ENCODE data around the gene MYH3. TPM values are rescaled to one million over a fixed set of nuclear protein-coding genes. Genes with fewer than 3 reads are reported as not detected.

Gene MYH3
- total RNA-seq, 1 experiment from 2014 or later, result 1.6 TPM

GRCh38 chr17:10638151-10638550 lies 19.0 kb downstream of the MYH3 start:
- no peak for ATAC-seq
- H3K4me3 Mint-ChIP-seq, result no peak overlapping the region
- H3K27me3 Mint-ChIP-seq (ENCODE audit: low read depth), result no peaks in the 10 kb centered on the region
- no peaks in the 10 kb centered on the region for H3K9me3 Mint-ChIP-seq
- H3K27ac Mint-ChIP-seq, result no peak overlapping the region
- DNase-seq (ENCODE audit: low spot score), result no peak
- TF ChIP-seq RORB (CRISPR knock-in tag; IDR thresholded peaks at IDR 0.05) (no peak), ZNF416 (CRISPR knock-in tag; IDR thresholded peaks at IDR 0.05) (no peak), FOXP1 (CRISPR knock-in tag; IDR thresholded peaks at IDR 0.05; ENCODE audit: borderline replicate concordance) (no peak), ZNF396 (CRISPR knock-in tag; IDR thresholded peaks at IDR 0.05; ENCODE audit: borderline replicate concordance) (no peak), ZNF219 (CRISPR knock-in tag; IDR thresholded peaks at IDR 0.05; ENCODE audit: borderline replicate concordance) (no peak), NFYB (CRISPR knock-in tag; conservative IDR thresholded peaks at IDR 0.05; ENCODE audit: low read depth) (no peak), NFE2L1 (CRISPR knock-in tag; IDR thresholded peaks at IDR 0.05) (no peak)
- H3K4me1 Mint-ChIP-seq, result no peaks in the 10 kb centered on the region
- ChIA-PET POLR2A (no interaction called here), CTCF (interaction anchor here (0.6 to 5.2 kb wide), 5 partner anchors 9 to 20 kb away, joined by 3 to 51 read pairs (median 3); no protein-coding TSS in a partner anchor)
- H3K36me3 Mint-ChIP-seq, result peaks cover 4% of the 10 kb centered on the region; the same call in 1 of the 2 replicates

GRCh38 chr17:10635290-10635689 lies 21.8 kb downstream of the MYH3 start:
- H3K4me1 Mint-ChIP-seq, result 0 out of 2 replicates have a peak, but pooled peaks cover 3% of the 10 kb centered on the region
- no peaks in the 10 kb centered on the region for H3K27me3 Mint-ChIP-seq (ENCODE audit: low read depth)
- peak; percentile 71 for ATAC-seq
- peak; percentile 67 for DNase-seq (ENCODE audit: low spot score)
- ChIA-PET POLR2A (no interaction called here), CTCF (interaction anchor here (0.6 to 11.9 kb wide), 17 partner anchors 9 to 710 kb away, joined by 3 to 198 read pairs (median 3); partner anchors contain the start of gene MYH3)
- H3K9me3 Mint-ChIP-seq, result no peaks in the 10 kb centered on the region
- H3K27ac Mint-ChIP-seq, result no peak overlapping the region
- H3K4me3 Mint-ChIP-seq, result no peak overlapping the region
- TF ChIP-seq CREB1 (CRISPR knock-in tag; IDR thresholded peaks at IDR 0.05), result no peak
- TF ChIP-seq JAZF1 (CRISPR knock-in tag; IDR thresholded peaks at IDR 0.05), result no peak
- TF ChIP-seq CREM (CRISPR knock-in tag; IDR thresholded peaks at IDR 0.05), result no peak
- TF ChIP-seq ZBTB21 (CRISPR knock-in tag; IDR thresholded peaks at IDR 0.05; ENCODE audit: borderline replicate concordance), result no peak
- no peak for TF ChIP-seq CBFB (CRISPR knock-in tag; IDR thresholded peaks at IDR 0.05; ENCODE audit: low read depth)
- TF ChIP-seq TP53 (CRISPR knock-in tag; IDR thresholded peaks at IDR 0.05), result no peak
- no peak for TF ChIP-seq ZNF671 (CRISPR knock-in tag; IDR thresholded peaks at IDR 0.05)
- TF ChIP-seq ESRRA (CRISPR knock-in tag; IDR thresholded peaks at IDR 0.05; ENCODE audit: borderline replicate concordance), result no peak
- no peak for TF ChIP-seq TEAD1 (CRISPR knock-in tag; IDR thresholded peaks at IDR 0.05)
- no peak for TF ChIP-seq AFF4 (CRISPR knock-in tag; IDR thresholded peaks at IDR 0.05; ENCODE audit: borderline replicate concordance)
- TF ChIP-seq HMGA2 (CRISPR knock-in tag; IDR thresholded peaks at IDR 0.05), result no peak
- TF ChIP-seq TCF7 (CRISPR knock-in tag; IDR thresholded peaks at IDR 0.05; ENCODE audit: low read depth), result no peak
- TF ChIP-seq ATF2 (CRISPR knock-in tag; IDR thresholded peaks at IDR 0.05; ENCODE audit: borderline replicate concordance, low read depth), result no peak
- no peak for TF ChIP-seq ELF4 (CRISPR knock-in tag; IDR thresholded peaks at IDR 0.05; ENCODE audit: low read depth)
- no peak for TF ChIP-seq NFYB (CRISPR knock-in tag; conservative IDR thresholded peaks at IDR 0.05; ENCODE audit: low read depth)
- no peak for TF ChIP-seq ZMAT4 (CRISPR knock-in tag; IDR thresholded peaks at IDR 0.05)
- TF ChIP-seq ZNF138 (CRISPR knock-in tag; conservative IDR thresholded peaks at IDR 0.05), result no peak
- no peak for TF ChIP-seq ZNF425 (CRISPR knock-in tag; conservative IDR thresholded peaks at IDR 0.05)
- TF ChIP-seq CDX4 (CRISPR knock-in tag; IDR thresholded peaks at IDR 0.05; ENCODE audit: borderline replicate concordance), result no peak
- peaks cover 4% of the 10 kb centered on the region for H3K36me3 Mint-ChIP-seq

All from WTC11 (cell line).